Measurements from ENCODE around the gene PTPRM.

DNA sequence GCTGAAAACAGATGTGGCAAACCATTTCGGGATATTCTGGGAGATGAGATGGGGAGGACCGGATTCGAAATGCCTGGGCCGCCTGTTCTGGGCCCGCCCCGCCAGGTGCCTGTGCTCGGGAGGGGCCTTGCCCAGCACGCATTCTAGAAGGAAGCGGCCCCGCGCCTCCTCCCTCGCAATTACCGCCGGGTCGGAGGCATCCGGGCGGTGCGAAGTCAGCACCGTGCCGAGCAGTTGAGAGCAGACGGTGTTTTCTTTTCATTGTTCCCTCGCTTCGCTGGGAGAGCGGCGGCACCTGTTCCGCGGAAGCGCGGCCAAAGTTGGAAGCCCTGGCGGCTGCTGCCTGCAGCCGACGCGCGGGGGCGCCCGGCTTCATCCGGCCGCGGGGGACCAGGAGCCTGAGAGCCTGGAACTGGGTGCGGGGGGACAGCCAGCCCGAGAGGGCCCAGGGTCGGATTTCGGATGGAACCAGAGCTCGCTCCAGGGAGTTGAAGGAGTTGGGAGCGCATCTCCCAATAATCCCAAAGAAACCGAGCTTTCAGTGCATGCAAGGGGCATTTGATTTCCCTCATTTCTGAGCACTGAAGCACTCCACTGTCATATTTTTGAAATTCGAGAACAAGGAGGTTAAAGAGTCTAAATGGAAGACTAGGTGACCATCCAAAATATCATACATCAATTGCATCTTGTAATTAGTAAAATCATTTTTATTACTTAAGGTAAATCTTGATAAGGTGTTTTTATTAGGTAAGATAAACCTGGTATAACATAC is 800.3 kb downstream of the PTPRM start:
- TF ChIP-seq ZNF274 (IDR thresholded peaks at IDR 0.05; ENCODE audit: low read depth, low read length) (no peak), SUZ12 (IDR thresholded peaks at IDR 0.05; ENCODE audit: extremely low read depth, insufficient read depth, insufficient read length) (no peak)
